Endodermal cell (in vitro differentiated cells): ENCODE measurements around the gene AOPEP. TPM values are rescaled to one million over a fixed set of nuclear protein-coding genes. Genes with fewer than 3 reads are reported as not detected.

Experiments
- DNase-seq: peaks from one replicate; pipeline ENCODE4 v3.0.0-alpha.2; 2017
- H3K27ac ChIP-seq: 2 replicates; pipeline ENCODE4 v1.5.1; 2013; ENCODE audit warnings: mild to moderate bottlenecking, low read depth, low read length, moderate library complexity
- H3K27me3 ChIP-seq: 2 replicates; pipeline ENCODE4 v1.6.1; 2013; ENCODE audit warnings: mild to moderate bottlenecking, low read length, moderate library complexity; ENCODE audit not compliant: insufficient read depth, control insufficient read depth, poor library complexity, severe bottlenecking
- H3K36me3 ChIP-seq: 2 replicates; pipeline ENCODE4 v1.7.0; 2013; ENCODE audit warnings: mild to moderate bottlenecking, low read length, moderate library complexity; ENCODE audit not compliant: control insufficient read depth, insufficient read depth
- H3K4me1 ChIP-seq: one replicate; pipeline ENCODE4 v1.7.0; 2013; ENCODE audit warnings: low read length; ENCODE audit not compliant: control insufficient read depth, insufficient read depth
- H3K4me3 ChIP-seq: 2 replicates; pipeline ENCODE4 v1.5.1; 2013; ENCODE audit warnings: mild to moderate bottlenecking, low read length, moderate library complexity
- H3K9ac ChIP-seq: 2 replicates; pipeline ENCODE4 v1.6.1; 2013; ENCODE audit warnings: mild to moderate bottlenecking, low read length, moderate library complexity; ENCODE audit not compliant: poor library complexity, severe bottlenecking; ENCODE audit errors: extremely low read depth
- H3K9me3 ChIP-seq: 2 replicates; pipeline ENCODE4 v1.6.1; 2013; ENCODE audit warnings: mild to moderate bottlenecking, low read length, moderate library complexity; ENCODE audit not compliant: control insufficient read depth
- H3K27ac Mint-ChIP-seq: 2 replicates; pipeline ENCODE4 v1.8.0; 2020; ENCODE audit warnings: mixed read lengths
- H3K27me3 Mint-ChIP-seq: 2 replicates; pipeline ENCODE4 v1.8.0; 2021; ENCODE audit warnings: mild to moderate bottlenecking, mixed read lengths; ENCODE audit not compliant: insufficient read depth
- H3K36me3 Mint-ChIP-seq: 2 replicates; pipeline ENCODE4 v1.8.0; 2020; ENCODE audit warnings: low read depth, mixed read lengths
- H3K4me1 Mint-ChIP-seq: 2 replicates; pipeline ENCODE4 v1.8.0; 2020; ENCODE audit warnings: mixed read lengths
- H3K4me3 Mint-ChIP-seq: 2 replicates; pipeline ENCODE4 v1.8.0; 2020; ENCODE audit warnings: mild to moderate bottlenecking, moderate library complexity, mixed read lengths
- H3K9me3 Mint-ChIP-seq: 2 replicates; pipeline ENCODE4 v1.8.0; 2020; ENCODE audit warnings: mild to moderate bottlenecking, mixed read lengths
- CTCF ChIP-seq: fragments of 200-600 bp; sonication (generic); conservative IDR thresholded peaks from 2 replicates; pipeline ENCODE4 v1.5.0; 2021; ENCODE audit warnings: antibody characterized with exemption, mild to moderate bottlenecking
- WGBS, 2 experiments: methylation state at CpG; one replicate each; pipeline versions ENCODE4 v1.1.5 to v1.1.7; 2013; ENCODE audit warnings: missing lambda C conversion rate in 2 of 2, mixed read lengths in 1 of 2; ENCODE audit not compliant: insufficient coverage in 1 of 2, insufficient read length in 1 of 2; 5-methylcytosine and 5-hydroxymethylcytosine counted together
- total RNA-seq, 2 donors: library from RNA; stranded (reverse); fragmentation: NEBNext Ultra II Directional in 1 of 2; extraction: Animal tissue kit (Norgen Biotek cat#: 25700) in 1 of 2; gene quantifications; 2 replicates in 1 of 2; 3 replicates in 1 of 2; pipeline ENCODE4 v1.2.1, GENCODE V29; 2021

AOPEP gene
- total RNA-seq, 2 donors from 2014 or later = 23.4 to 33.7 TPM

- no peak for DNase-seq
- Mint-ChIP-seq H3K27me3 (peaks cover 9% of the 10 kb centered on the region), H3K4me1 (peaks cover 31% of the 10 kb centered on the region), H3K27ac (no peak overlapping the region), H3K4me3 (no peak overlapping the region), H3K36me3 (no peaks in the 10 kb centered on the region), H3K9me3 (no peaks in the 10 kb centered on the region)
- Histone ChIP-seq H3K27ac (no peak overlapping the region), H3K4me1 (peaks cover 3% of the 10 kb centered on the region), H3K27me3 (no peaks in the 10 kb centered on the region), H3K4me3 (no peak overlapping the region), H3K9ac (no peak overlapping the region), H3K36me3 (no peaks in the 10 kb centered on the region), H3K9me3 (no peaks in the 10 kb centered on the region)
- TF ChIP-seq CTCF = no peak
- WGBS, 2 experiments = 54 to 85% methylated on average over 3 of the region's 3 CpGs
Measured at GRCh38 chr9:94904806-94905205, 178.3 kb downstream of the AOPEP start.

DNA sequence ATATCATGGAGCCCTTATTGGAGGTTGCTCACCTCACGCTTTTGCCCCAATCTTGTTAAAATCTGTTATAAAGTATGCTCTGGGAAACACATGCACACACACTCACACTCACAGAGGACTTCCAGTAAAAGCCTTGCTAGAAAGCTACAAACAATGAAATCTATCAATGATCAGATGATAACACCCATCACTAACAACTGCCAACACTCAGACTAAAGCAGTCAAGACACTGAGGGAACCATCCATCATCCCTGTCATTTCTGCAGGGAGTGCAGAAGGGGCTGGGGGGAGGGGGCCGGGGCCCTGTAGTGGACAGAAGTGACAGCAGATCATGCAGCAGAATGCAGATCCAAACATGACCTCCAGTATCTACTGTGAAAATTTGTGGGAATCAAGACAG, 179.1 kb downstream of the AOPEP start:
- TF ChIP-seq CTCF = no peak
- Histone ChIP-seq H3K4me3 (no peak overlapping the region), H3K9me3 (no peaks in the 10 kb centered on the region), H3K4me1 (peaks cover 3% of the 10 kb centered on the region), H3K27me3 (no peaks in the 10 kb centered on the region), H3K9ac (no peak overlapping the region), H3K27ac (peak overlapping the region; percentile 16), H3K36me3 (no peaks in the 10 kb centered on the region)
- Mint-ChIP-seq H3K9me3 (no peaks in the 10 kb centered on the region), H3K36me3 (no peaks in the 10 kb centered on the region), H3K4me1 (peaks cover 36% of the 10 kb centered on the region), H3K27ac (no peak overlapping the region), H3K27me3 (peaks cover under 1% of the 10 kb centered on the region), H3K4me3 (no peak overlapping the region)
- no peak for DNase-seq
- 80 to 96% methylated on average over 1 to 2 of the region's 2 CpGs for WGBS, 2 experiments

- H3K9ac ChIP-seq = no peak overlapping the region
- H3K4me1 Mint-ChIP-seq = peaks cover 36% of the 10 kb centered on the region
- H3K9me3 Mint-ChIP-seq = no peaks in the 10 kb centered on the region
- no peak for TF ChIP-seq CTCF
- H3K4me1 ChIP-seq = peaks cover 8% of the 10 kb centered on the region
- H3K27me3 ChIP-seq = no peaks in the 10 kb centered on the region
- no peak overlapping the region for H3K4me3 ChIP-seq
- WGBS, 2 experiments = 93% methylated on average over 5 of the region's 6 CpGs; no CpG with 5 or more reads in 1 of the 2 experiments
- H3K36me3 Mint-ChIP-seq = no peaks in the 10 kb centered on the region
- H3K27ac ChIP-seq = no peak overlapping the region
- H3K9me3 ChIP-seq = no peaks in the 10 kb centered on the region
- H3K27ac Mint-ChIP-seq = no peak overlapping the region
- H3K36me3 ChIP-seq = no peaks in the 10 kb centered on the region
- no peak for DNase-seq
- H3K4me3 Mint-ChIP-seq = no peak overlapping the region
- H3K27me3 Mint-ChIP-seq = no peaks in the 10 kb centered on the region
Measured at GRCh38 chr9:94906181-94906580, 179.7 kb downstream of the AOPEP start.
